Keratinocyte (primary cell): Measurements from ENCODE around the gene DOCK7. TPM values are rescaled to one million over a fixed set of nuclear protein-coding genes. Genes with fewer than 3 reads are reported as not detected.

ENCODE experiments used
- DNase-seq: peaks from one replicate; pipeline ENCODE4 v3.0.0-alpha.2; 2011; ENCODE audit warnings: low read depth, missing footprints, low spot score
- FAIRE-seq: peaks from 2 replicates; lab custom pipeline; 2011; peaks lifted over from hg19 to GRCh38; lab: Jason Lieb, UNC
- H2AFZ ChIP-seq: 2 replicates; pipeline ENCODE4 v1.6.0; 2012; ENCODE audit warnings: low read length, control low read depth, inconsistent platforms; ENCODE audit not compliant: control insufficient read depth
- H3K27ac ChIP-seq: 2 replicates; pipeline ENCODE4 v1.5.1; 2011; ENCODE audit warnings: low read length; ENCODE audit not compliant: control insufficient read depth, insufficient read depth
- H3K27me3 ChIP-seq: 3 replicates; pipeline ENCODE4 v1.6.0; 2011; ENCODE audit warnings: low read length; ENCODE audit not compliant: control insufficient read depth, insufficient read depth; ENCODE audit errors: extremely low read depth
- H3K36me3 ChIP-seq, 2 experiments: 2 replicates in 1 of 2; 3 replicates in 1 of 2; pipeline ENCODE4 v1.5.1; 2011; ENCODE audit warnings: low read length in 2 of 2, mild to moderate bottlenecking in 1 of 2; ENCODE audit not compliant: control insufficient read depth in 2 of 2, insufficient read depth in 2 of 2; ENCODE audit errors: extremely low read depth in 1 of 2
- H3K4me1 ChIP-seq: 3 replicates; pipeline ENCODE4 v1.5.1; 2011; ENCODE audit warnings: low read length; ENCODE audit not compliant: control insufficient read depth, insufficient read depth; ENCODE audit errors: extremely low read depth
- H3K4me2 ChIP-seq: 3 replicates; pipeline ENCODE4 v1.6.0; 2011; ENCODE audit warnings: low read depth, low read length; ENCODE audit not compliant: control insufficient read depth, insufficient read depth; ENCODE audit errors: extremely low read depth
- H3K4me3 ChIP-seq, 3 experiments: fragments of 200-600 bp in 1 of 3; sonication (generic) in 1 of 3; 2 replicates in 2 of 3; 3 replicates in 1 of 3; pipeline ENCODE4 v1.5.1; 2011 to 2016; ENCODE audit warnings: low read length in 3 of 3, mild to moderate bottlenecking in 3 of 3, control low read depth in 2 of 3, inconsistent platforms in 1 of 3, low read depth in 1 of 3, mixed read lengths in 1 of 3, mixed run types in 1 of 3, moderate library complexity in 1 of 3; ENCODE audit not compliant: control insufficient read depth in 2 of 3, insufficient read depth in 2 of 3; ENCODE audit errors: extremely low read depth in 1 of 3
- H3K79me2 ChIP-seq: 2 replicates; pipeline ENCODE4 v1.6.0; 2012; ENCODE audit warnings: low read length; ENCODE audit not compliant: control insufficient read depth, insufficient read depth
- H3K9ac ChIP-seq: 3 replicates; pipeline ENCODE4 v1.6.0; 2011; ENCODE audit warnings: low read length; ENCODE audit not compliant: control insufficient read depth, insufficient read depth; ENCODE audit errors: extremely low read depth
- H3K9me1 ChIP-seq: 3 replicates; pipeline ENCODE4 v1.6.0; 2011; ENCODE audit warnings: low read length; ENCODE audit not compliant: control insufficient read depth, insufficient read depth; ENCODE audit errors: extremely low read depth
- H3K9me3 ChIP-seq: 2 replicates; pipeline ENCODE4 v1.5.1; 2012; ENCODE audit warnings: low read depth, low read length; ENCODE audit not compliant: control insufficient read depth
- H4K20me1 ChIP-seq: 3 replicates; pipeline ENCODE4 v1.6.0; 2011; ENCODE audit warnings: low read length; ENCODE audit not compliant: control insufficient read depth, insufficient read depth; ENCODE audit errors: extremely low read depth
- CTCF ChIP-seq, 3 experiments: IDR thresholded peaks in 1 of 3; conservative IDR thresholded peaks in 1 of 3; optimal IDR thresholded peaks in 1 of 3; 2 replicates in 2 of 3; 3 replicates in 1 of 3; pipeline versions ENCODE3 to v1.5.1; 2011; ENCODE audit warnings: low read length in 3 of 3, mild to moderate bottlenecking in 3 of 3, moderate library complexity in 2 of 3, control low read depth in 1 of 3, inconsistent platforms in 1 of 3; ENCODE audit not compliant: insufficient read depth in 2 of 3; ENCODE audit errors: extremely low read depth in 1 of 3
- EZH2 ChIP-seq: IDR thresholded peaks from one replicate; pipeline ENCODE4 v1.6.1; 2012; ENCODE audit warnings: inconsistent platforms, mild to moderate bottlenecking, low read length, moderate library complexity
- dilution Hi-C: fragments of 300-500 bp; cut with MboI; formaldehyde crosslinking; loops from one replicate; pipeline ENCODE4 v1.7.0; 2020; ENCODE audit warnings: low sequenced_read_pairs; ENCODE audit not compliant: extremely low pct_ligation_motif_present
- polyA plus RNA-seq, 5 experiments: library from polyadenylated mRNA; depleted of rRNA in 3 of 5; stranded (reverse) in 3 of 5; stranded (forward) in 1 of 5; unstranded in 1 of 5; fragments of >200 nt; gene quantifications; 1 replicate in 1 of 5; 2 replicates in 3 of 5; 3 replicates in 1 of 5; pipeline versions ENCODE4 v1.2.1 to v1.2.3, GENCODE V29; 2011 to 2012; ENCODE audit warnings: missing spikeins in 2 of 5, low read depth in 1 of 5, low replicate concordance in 1 of 5

DOCK7 gene
- polyA plus RNA-seq, 1 donor (not counting 4 experiments of a cell fraction or from before 2014, with no cell fraction given): 66.9 TPM

GRCh38 chr1:62420214-62420613, 268.0 kb downstream of the DOCK7 start:
- Histone ChIP-seq H3K9me3 (no peaks in the 10 kb centered on the region), H3K27me3 (no peaks in the 10 kb centered on the region), H3K79me2 (no peaks in the 10 kb centered on the region), H3K27ac (no peak overlapping the region), H3K4me3 (no peak overlapping the region), H3K4me1 (peaks cover 5% of the 10 kb centered on the region), H3K9me1 (no peaks in the 10 kb centered on the region), H3K4me2 (no peak overlapping the region), H3K36me3 (no peaks in the 10 kb centered on the region), H4K20me1 (no peaks in the 10 kb centered on the region), H3K9ac (no peak overlapping the region), H2AFZ (no peak overlapping the region)
- TF ChIP-seq CTCF (optimal IDR thresholded peaks at IDR 0.05 in 1 of 3, IDR thresholded peaks at IDR 0.05 in 1 of 3, conservative IDR thresholded peaks at IDR 0.05 in 1 of 3; ENCODE audit: extremely low read depth in 1 of 3, insufficient read depth in 2 of 3, low read length in 3 of 3) (no peak), EZH2 (no peak)
- dilution Hi-C loops: no loop called here
- DNase-seq (no peak), FAIRE-seq (no peak)

GRCh38 chr1:62417351-62417999, 270.7 kb downstream of the DOCK7 start:
- Histone ChIP-seq H2AFZ (no peak overlapping the region), H4K20me1 (no peaks in the 10 kb centered on the region), H3K27ac (no peak overlapping the region), H3K36me3 (no peaks in the 10 kb centered on the region), H3K9ac (no peak overlapping the region), H3K9me3 (no peaks in the 10 kb centered on the region), H3K4me3 (no peak overlapping the region), H3K9me1 (no peaks in the 10 kb centered on the region), H3K79me2 (no peaks in the 10 kb centered on the region), H3K4me1 (no peaks in the 10 kb centered on the region), H3K4me2 (no peak overlapping the region), H3K27me3 (no peaks in the 10 kb centered on the region)
- DNase-seq (no peak), FAIRE-seq (no peak)
- no peak for TF ChIP-seq CTCF (optimal IDR thresholded peaks at IDR 0.05 in 1 of 3, IDR thresholded peaks at IDR 0.05 in 1 of 3, conservative IDR thresholded peaks at IDR 0.05 in 1 of 3; ENCODE audit: extremely low read depth in 1 of 3, insufficient read depth in 2 of 3, low read length in 3 of 3)
- TF ChIP-seq EZH2: no peak
- dilution Hi-C loops: no loop called here
